Left lung (tissue), 10 donors: Measurements from ENCODE around the gene ENPP3. TPM values are rescaled to one million over a fixed set of nuclear protein-coding genes. Genes with fewer than 3 reads are reported as not detected.

ENCODE experiments used
- ATAC-seq: fragments of 200-7000 bp; cut with Tn5 transposase; one replicate; pipeline ENCODE4 v1.9.1; 2020; ENCODE audit warnings: moderate library complexity
- DNase-seq, 4 donors: peaks; one replicate each; pipeline ENCODE4 v3.0.0-alpha.2; 2013 to 2020
- H3K27ac ChIP-seq, 2 donors: fragments of 200-600 bp; sonication (generic) in 1 of 2; one replicate each; pipeline versions ENCODE4 v1.5.0 to v1.8.0; 2020 to 2021
- H3K27me3 ChIP-seq, 2 donors: fragments of 200-600 bp; sonication (generic) in 1 of 2; one replicate each; pipeline versions ENCODE4 v1.5.0 to v1.8.0; 2020 to 2021
- H3K36me3 ChIP-seq, 2 donors: fragments of 200-600 bp; sonication (generic) in 1 of 2; one replicate each; pipeline versions ENCODE4 v1.5.0 to v1.8.0; 2020 to 2021
- H3K4me1 ChIP-seq, 2 donors: fragments of 200-600 bp; one replicate each; pipeline ENCODE4 v1.8.0; 2021
- H3K4me3 ChIP-seq, 2 donors: fragments of 200-600 bp; sonication (generic) in 1 of 2; one replicate each; pipeline versions ENCODE4 v1.5.0 to v1.8.0; 2020 to 2021; ENCODE audit warnings: mild to moderate bottlenecking in 1 of 2
- H3K9me3 ChIP-seq, 2 donors: fragments of 200-600 bp; sonication (generic) in 1 of 2; one replicate each; pipeline versions ENCODE4 v1.5.0 to v1.8.0; 2020 to 2021
- intact Hi-C, 2 donors: fragments of 100-400 bp; cut with DNase I; formaldehyde crosslinking; loops; one replicate each; pipeline versions ENCODE4 v1.11.2 to v1.14.2; 2022
- polyA plus RNA-seq, 6 donors: library from polyadenylated mRNA; unstranded; fragments of 120-200 nt; gene quantifications; one replicate each; pipeline ENCODE4 v1.2.1, GENCODE V29; 2013; ENCODE audit not compliant: insufficient read length in 6 of 6
- total RNA-seq, 2 donors: library from RNA; stranded (reverse); fragmentation: NEBNext Ultra II Directional; extraction: Animal tissue kit (Norgen Biotek cat#: 25700); gene quantifications; one replicate each; pipeline ENCODE4 v1.2.1, GENCODE V29; 2021
- TF ChIP-seq, protein P1 (sequence below), 2 donors: fragments of 200-600 bp; sonication (generic) in 1 of 2; IDR thresholded peaks; one replicate each; pipeline versions ENCODE4 v1.5.0 to v1.8.0; 2021; ENCODE audit warnings: antibody characterized with exemption in 2 of 2
- donor health status: DM: no; HTN: yes; CAD: no.
- donor health status: DM: no; HTN: no; CAD: no.

The ENPP3 gene
- total and polyA plus RNA-seq, 8 donors, result 0.44 to 1.5 (median 0.90) TPM

DNA sequence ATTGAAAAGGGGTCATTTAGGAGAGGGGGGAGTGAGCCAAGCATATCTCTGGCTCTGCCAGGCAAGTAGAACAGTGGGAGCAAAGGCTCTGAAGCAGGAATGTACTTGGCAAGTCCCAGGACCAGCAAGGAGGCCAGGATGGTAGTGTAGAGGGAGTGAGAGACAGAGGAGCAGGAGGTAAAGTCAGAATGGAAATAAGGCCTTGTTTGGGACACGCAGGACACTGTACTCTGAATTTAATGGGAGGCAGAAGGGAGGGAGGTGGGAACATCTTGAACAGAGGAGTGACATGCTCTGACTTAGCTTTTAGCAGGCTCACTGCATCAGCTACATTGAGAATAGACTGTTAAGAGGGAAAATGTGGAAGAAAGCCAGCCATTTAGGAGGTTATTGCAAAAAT is 133.7 kb downstream of the ENPP3 start:
- DNase-seq (no peak), ATAC-seq (no peak)
- no peaks in the 10 kb centered on the region for H3K4me1 ChIP-seq
- no peak overlapping the region for H3K27ac ChIP-seq
- intact Hi-C loops, result no loop called here
- H3K4me3 ChIP-seq, result no peak overlapping the region
- no peaks in the 10 kb centered on the region for H3K36me3 ChIP-seq
- H3K27me3 ChIP-seq, result no peaks in the 10 kb centered on the region
- TF ChIP-seq, protein P1, sequence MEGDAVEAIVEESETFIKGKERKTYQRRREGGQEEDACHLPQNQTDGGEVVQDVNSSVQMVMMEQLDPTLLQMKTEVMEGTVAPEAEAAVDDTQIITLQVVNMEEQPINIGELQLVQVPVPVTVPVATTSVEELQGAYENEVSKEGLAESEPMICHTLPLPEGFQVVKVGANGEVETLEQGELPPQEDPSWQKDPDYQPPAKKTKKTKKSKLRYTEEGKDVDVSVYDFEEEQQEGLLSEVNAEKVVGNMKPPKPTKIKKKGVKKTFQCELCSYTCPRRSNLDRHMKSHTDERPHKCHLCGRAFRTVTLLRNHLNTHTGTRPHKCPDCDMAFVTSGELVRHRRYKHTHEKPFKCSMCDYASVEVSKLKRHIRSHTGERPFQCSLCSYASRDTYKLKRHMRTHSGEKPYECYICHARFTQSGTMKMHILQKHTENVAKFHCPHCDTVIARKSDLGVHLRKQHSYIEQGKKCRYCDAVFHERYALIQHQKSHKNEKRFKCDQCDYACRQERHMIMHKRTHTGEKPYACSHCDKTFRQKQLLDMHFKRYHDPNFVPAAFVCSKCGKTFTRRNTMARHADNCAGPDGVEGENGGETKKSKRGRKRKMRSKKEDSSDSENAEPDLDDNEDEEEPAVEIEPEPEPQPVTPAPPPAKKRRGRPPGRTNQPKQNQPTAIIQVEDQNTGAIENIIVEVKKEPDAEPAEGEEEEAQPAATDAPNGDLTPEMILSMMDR (IDR thresholded peaks at IDR 0.05), result no peak
- no peaks in the 10 kb centered on the region for H3K9me3 ChIP-seq

DNA sequence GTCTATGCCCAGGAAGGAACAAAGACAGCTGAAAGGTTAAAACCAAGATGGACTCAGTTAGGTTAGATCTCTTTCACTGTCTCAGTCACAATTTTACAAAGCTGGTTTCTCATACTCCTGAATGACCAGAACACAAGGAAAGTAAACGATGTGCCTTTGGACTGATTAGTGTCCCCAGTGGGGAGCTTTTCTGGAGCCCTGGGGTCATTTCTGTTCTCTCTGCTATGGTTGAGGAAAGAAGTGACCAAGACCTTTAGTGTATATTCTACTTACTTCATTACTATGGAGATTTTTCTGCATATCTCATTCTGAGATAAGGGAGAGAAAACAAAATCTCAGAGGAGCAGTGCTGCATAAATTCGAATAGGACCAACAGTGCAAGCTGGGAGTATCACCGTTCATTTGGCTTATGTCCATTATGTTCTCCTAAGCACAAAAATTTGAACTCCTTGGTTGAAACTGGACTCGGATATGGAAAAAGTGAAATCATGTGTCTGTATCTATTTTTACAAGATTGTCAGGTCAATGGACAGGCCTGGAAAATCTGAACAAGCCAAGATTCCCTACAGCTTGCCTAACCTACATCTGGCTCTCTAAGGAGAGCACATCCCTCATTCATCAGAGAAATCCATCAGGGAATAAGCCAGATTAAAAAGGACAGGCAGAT is 136.3 kb downstream of the ENPP3 start:
- Histone ChIP-seq H3K27ac (no peak overlapping the region), H3K36me3 (no peaks in the 10 kb centered on the region), H3K4me3 (no peak overlapping the region), H3K27me3 (no peaks in the 10 kb centered on the region), H3K4me1 (no peaks in the 10 kb centered on the region), H3K9me3 (no peaks in the 10 kb centered on the region)
- ATAC-seq, result no peak
- intact Hi-C loops, result no loop called here
- no peak for DNase-seq
- TF ChIP-seq, protein P1 (IDR thresholded peaks at IDR 0.05), result no peak

DNA sequence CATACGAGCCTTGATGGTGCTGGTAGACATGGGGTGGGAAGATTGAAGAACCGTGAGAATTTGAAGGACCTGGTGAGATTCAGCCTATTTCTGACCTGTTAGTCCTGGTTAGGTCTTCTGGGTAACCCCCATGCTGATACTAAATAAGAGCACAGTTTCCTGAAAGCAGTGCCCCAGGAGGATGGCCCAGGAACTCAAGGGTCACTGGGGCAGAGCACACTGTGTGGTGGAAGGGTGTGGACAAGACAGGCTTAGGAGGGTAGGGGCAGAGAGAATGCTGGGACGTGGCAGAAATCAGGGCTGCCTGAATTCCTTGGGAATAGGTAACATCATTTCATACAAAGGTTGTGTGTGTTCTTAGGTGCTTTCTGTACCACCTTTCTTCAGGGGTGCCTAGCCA is 138.8 kb downstream of the ENPP3 start:
- H3K27me3 ChIP-seq, result no peaks in the 10 kb centered on the region
- no peaks in the 10 kb centered on the region for H3K36me3 ChIP-seq
- TF ChIP-seq, protein P1 (IDR thresholded peaks at IDR 0.05), result no peak
- no peak overlapping the region for H3K4me3 ChIP-seq
- H3K9me3 ChIP-seq, result no peaks in the 10 kb centered on the region
- H3K27ac ChIP-seq, result no peak overlapping the region
- intact Hi-C loops, result no loop called here
- ATAC-seq (no peak), DNase-seq (no peak)
- no peaks in the 10 kb centered on the region for H3K4me1 ChIP-seq

DNA sequence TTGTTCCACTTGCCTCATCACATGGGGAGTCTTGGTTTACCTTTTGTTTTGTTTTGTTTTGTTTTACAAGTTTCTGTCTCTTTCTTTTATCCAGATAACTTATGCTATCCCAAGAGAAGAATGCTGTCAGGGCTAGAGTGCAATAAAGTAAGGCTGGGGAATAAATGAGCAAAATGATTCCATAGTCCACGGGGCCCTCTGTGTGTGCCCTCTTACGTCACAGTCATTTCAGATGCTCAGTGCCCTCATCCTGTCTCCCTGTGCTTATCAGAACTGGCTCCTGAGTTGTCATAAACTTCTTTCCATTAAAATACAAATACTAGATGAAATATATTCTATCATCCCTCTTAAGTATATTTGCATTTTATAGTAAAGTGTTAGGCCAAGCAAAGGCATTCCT is 139.9 kb downstream of the ENPP3 start:
- Histone ChIP-seq H3K36me3 (no peaks in the 10 kb centered on the region), H3K27me3 (no peaks in the 10 kb centered on the region), H3K9me3 (no peaks in the 10 kb centered on the region), H3K27ac (no peak overlapping the region), H3K4me1 (no peaks in the 10 kb centered on the region), H3K4me3 (no peak overlapping the region)
- TF ChIP-seq, protein P1 (IDR thresholded peaks at IDR 0.05), result no peak
- ATAC-seq (no peak), DNase-seq (no peak)
- intact Hi-C loops, result no loop called here

DNA sequence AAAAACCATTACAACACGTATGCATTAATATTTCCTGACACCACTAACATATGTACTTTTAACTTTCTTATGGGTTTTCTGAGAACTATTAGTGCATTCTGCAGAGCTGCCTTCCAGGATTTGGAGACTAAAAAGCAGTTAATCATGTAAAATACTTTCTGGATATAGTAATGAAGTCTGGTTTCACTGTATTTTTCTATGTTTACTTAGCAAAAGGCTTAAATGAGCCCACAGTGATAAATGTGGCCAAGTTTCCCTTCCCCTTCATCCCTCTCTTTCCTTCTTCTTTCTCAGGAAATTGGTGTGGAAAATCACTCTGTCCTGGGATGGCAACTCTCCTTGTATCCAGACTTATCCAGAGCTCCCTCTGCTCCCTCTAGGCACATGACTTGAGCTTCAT is 141.1 kb downstream of the ENPP3 start:
- Histone ChIP-seq H3K4me3 (no peak overlapping the region), H3K9me3 (no peaks in the 10 kb centered on the region), H3K27me3 (no peaks in the 10 kb centered on the region), H3K36me3 (no peaks in the 10 kb centered on the region), H3K27ac (no peak overlapping the region), H3K4me1 (no peaks in the 10 kb centered on the region)
- DNase-seq (no peak), ATAC-seq (no peak)
- intact Hi-C loops, result no loop called here
- TF ChIP-seq, protein P1 (IDR thresholded peaks at IDR 0.05), result no peak
